Neural cell (in vitro differentiated cells): ENCODE measurements around the gene LARP1. TPM values are rescaled to one million over a fixed set of nuclear protein-coding genes. Genes with fewer than 3 reads are reported as not detected.

ENCODE experiments used
- H2AFZ ChIP-seq: fragments of 200-600, 300-800 bp; sonication (generic), shearing (Covaris generic); 2 replicates; pipeline ENCODE4 v1.6.0; 2014; ENCODE audit warnings: low read depth, mild to moderate bottlenecking, antibody characterized with exemption, low read length, moderate library complexity
- H3F3A ChIP-seq: fragments of 200-600 bp; shearing (Covaris generic); 2 replicates; pipeline ENCODE4 v1.6.1; 2016; ENCODE audit warnings: mild to moderate bottlenecking, moderate library complexity, mixed read lengths, antibody characterized with exemption, low read length; ENCODE audit not compliant: insufficient read depth, poor library complexity, severe bottlenecking
- H3K27ac ChIP-seq: fragments of 200-600, 300-800 bp; sonication (generic), shearing (Covaris generic); 2 replicates; pipeline ENCODE4 v1.5.1; 2014; ENCODE audit warnings: mild to moderate bottlenecking, low read length, moderate library complexity
- H3K27me3 ChIP-seq: fragments of 300-800, 200-600 bp; sonication (generic), shearing (Covaris generic); 2 replicates; pipeline ENCODE4 v1.6.0; 2014; ENCODE audit warnings: mild to moderate bottlenecking, low read depth, low read length, moderate library complexity; ENCODE audit not compliant: insufficient read depth
- H3K36me3 ChIP-seq: fragments of 300-800, 200-600 bp; sonication (generic), shearing (Covaris generic); 2 replicates; pipeline ENCODE4 v1.5.1; 2014; ENCODE audit warnings: mild to moderate bottlenecking, antibody characterized with exemption, low read length, moderate library complexity; ENCODE audit not compliant: insufficient read depth
- H3K4me2 ChIP-seq: fragments of 300-800, 200-600 bp; sonication (generic), shearing (Covaris generic); 2 replicates; pipeline ENCODE4 v1.6.0; 2014; ENCODE audit warnings: mild to moderate bottlenecking, low read length
- H3K4me3 ChIP-seq: fragments of 300-800, 200-600 bp; sonication (generic), shearing (Covaris generic); 2 replicates; pipeline ENCODE4 v1.5.1; 2014; ENCODE audit warnings: mild to moderate bottlenecking, low read length, moderate library complexity
- H3K79me2 ChIP-seq: fragments of 200-600 bp; shearing (Covaris generic); replicated peaks from 2 replicates; pipeline ENCODE4 v1.6.0; 2014; ENCODE audit warnings: mild to moderate bottlenecking, low read length, moderate library complexity; ENCODE audit not compliant: insufficient read depth
- H3K9ac ChIP-seq: fragments of 300-800, 200-600 bp; sonication (generic), shearing (Covaris generic); 2 replicates; pipeline ENCODE4 v1.6.1; 2016; ENCODE audit warnings: mild to moderate bottlenecking, low read length, mixed read lengths
- H3K9me2 ChIP-seq: fragments of 200-600 bp; shearing (Covaris generic); 2 replicates; pipeline ENCODE4 v1.6.1; 2016; ENCODE audit warnings: mild to moderate bottlenecking, low read length, mixed read lengths; ENCODE audit not compliant: insufficient read depth
- H3K9me3 ChIP-seq: fragments of 200-600, 300-800 bp; sonication (generic), shearing (Covaris generic); 2 replicates; pipeline ENCODE4 v1.6.1; 2016; ENCODE audit warnings: mild to moderate bottlenecking, mixed run types, low read length, moderate library complexity, mixed read lengths
- H4K20me1 ChIP-seq: fragments of 200-600 bp; shearing (Covaris generic); 2 replicates; pipeline ENCODE4 v1.6.1; 2016; ENCODE audit warnings: mild to moderate bottlenecking, mixed run types; ENCODE audit not compliant: insufficient read depth
- EP300 ChIP-seq: fragments of 450-650 bp; conservative IDR thresholded peaks from 2 replicates; pipeline ENCODE4 v1.6.1; 2014; ENCODE audit warnings: antibody characterized with exemption, mild to moderate bottlenecking, moderate library complexity; ENCODE audit not compliant: poor library complexity, severe bottlenecking
- EZH2 ChIP-seq: fragments of 200-600, 300-800 bp; shearing (Covaris generic), sonication (generic); IDR thresholded peaks from 2 replicates; pipeline ENCODE4 v1.6.1; 2014; ENCODE audit warnings: antibody characterized with exemption, low read length, borderline replicate concordance, mild to moderate bottlenecking; ENCODE audit not compliant: insufficient read depth, poor library complexity, severe bottlenecking
- MXI1 ChIP-seq: fragments of 450-650 bp; conservative IDR thresholded peaks from 2 replicates; pipeline ENCODE4 v1.6.1; 2014; ENCODE audit warnings: antibody characterized with exemption, mild to moderate bottlenecking; ENCODE audit not compliant: poor library complexity, severe bottlenecking
- POLR2AphosphoS5 ChIP-seq: IDR thresholded peaks from 2 replicates; pipeline ENCODE4 v1.6.1; 2012
- RAD21 ChIP-seq: fragments of 450-650 bp; conservative IDR thresholded peaks from 2 replicates; pipeline ENCODE4 v1.6.1; 2014; ENCODE audit warnings: antibody characterized with exemption, mild to moderate bottlenecking, moderate library complexity
- SMC3 ChIP-seq: fragments of 450-650 bp; conservative IDR thresholded peaks from 2 replicates; pipeline ENCODE4 v1.6.1; 2014; ENCODE audit warnings: antibody characterized with exemption, mild to moderate bottlenecking, moderate library complexity; ENCODE audit not compliant: poor library complexity
- TAF1 ChIP-seq: IDR thresholded peaks from 2 replicates; pipeline ENCODE4 v1.6.1; 2012; ENCODE audit warnings: low read depth
- polyA plus RNA-seq: library from polyadenylated mRNA; depleted of rRNA; stranded (reverse); fragments of >200 nt; gene quantifications from 2 replicates; pipeline ENCODE4 v1.2.3, GENCODE V29; 2014
- TF ChIP-seq, protein P1 (sequence below): fragments of 450-650 bp; IDR thresholded peaks from 2 replicates; pipeline ENCODE4 v1.5.1; 2014; ENCODE audit warnings: antibody characterized with exemption, mild to moderate bottlenecking, moderate library complexity; ENCODE audit not compliant: poor library complexity, severe bottlenecking
- TF ChIP-seq, protein P2 (sequence below): IDR thresholded peaks from 2 replicates; pipeline ENCODE4 v1.6.1; 2012; ENCODE audit warnings: borderline replicate concordance

Gene LARP1
- polyA plus RNA-seq, 1 donor from 2014 or later, result 36.1 TPM

- H3K36me3 ChIP-seq, result no peaks in the 10 kb centered on the region
- no peaks in the 10 kb centered on the region for H4K20me1 ChIP-seq
- TF ChIP-seq POLR2AphosphoS5, result no peak
- no peak for TF ChIP-seq SMC3
- no peak for TF ChIP-seq RAD21
- TF ChIP-seq, protein P1, sequence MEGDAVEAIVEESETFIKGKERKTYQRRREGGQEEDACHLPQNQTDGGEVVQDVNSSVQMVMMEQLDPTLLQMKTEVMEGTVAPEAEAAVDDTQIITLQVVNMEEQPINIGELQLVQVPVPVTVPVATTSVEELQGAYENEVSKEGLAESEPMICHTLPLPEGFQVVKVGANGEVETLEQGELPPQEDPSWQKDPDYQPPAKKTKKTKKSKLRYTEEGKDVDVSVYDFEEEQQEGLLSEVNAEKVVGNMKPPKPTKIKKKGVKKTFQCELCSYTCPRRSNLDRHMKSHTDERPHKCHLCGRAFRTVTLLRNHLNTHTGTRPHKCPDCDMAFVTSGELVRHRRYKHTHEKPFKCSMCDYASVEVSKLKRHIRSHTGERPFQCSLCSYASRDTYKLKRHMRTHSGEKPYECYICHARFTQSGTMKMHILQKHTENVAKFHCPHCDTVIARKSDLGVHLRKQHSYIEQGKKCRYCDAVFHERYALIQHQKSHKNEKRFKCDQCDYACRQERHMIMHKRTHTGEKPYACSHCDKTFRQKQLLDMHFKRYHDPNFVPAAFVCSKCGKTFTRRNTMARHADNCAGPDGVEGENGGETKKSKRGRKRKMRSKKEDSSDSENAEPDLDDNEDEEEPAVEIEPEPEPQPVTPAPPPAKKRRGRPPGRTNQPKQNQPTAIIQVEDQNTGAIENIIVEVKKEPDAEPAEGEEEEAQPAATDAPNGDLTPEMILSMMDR, result no peak
- no peak for TF ChIP-seq TAF1
- no peak for TF ChIP-seq EP300
- TF ChIP-seq, protein P2, sequence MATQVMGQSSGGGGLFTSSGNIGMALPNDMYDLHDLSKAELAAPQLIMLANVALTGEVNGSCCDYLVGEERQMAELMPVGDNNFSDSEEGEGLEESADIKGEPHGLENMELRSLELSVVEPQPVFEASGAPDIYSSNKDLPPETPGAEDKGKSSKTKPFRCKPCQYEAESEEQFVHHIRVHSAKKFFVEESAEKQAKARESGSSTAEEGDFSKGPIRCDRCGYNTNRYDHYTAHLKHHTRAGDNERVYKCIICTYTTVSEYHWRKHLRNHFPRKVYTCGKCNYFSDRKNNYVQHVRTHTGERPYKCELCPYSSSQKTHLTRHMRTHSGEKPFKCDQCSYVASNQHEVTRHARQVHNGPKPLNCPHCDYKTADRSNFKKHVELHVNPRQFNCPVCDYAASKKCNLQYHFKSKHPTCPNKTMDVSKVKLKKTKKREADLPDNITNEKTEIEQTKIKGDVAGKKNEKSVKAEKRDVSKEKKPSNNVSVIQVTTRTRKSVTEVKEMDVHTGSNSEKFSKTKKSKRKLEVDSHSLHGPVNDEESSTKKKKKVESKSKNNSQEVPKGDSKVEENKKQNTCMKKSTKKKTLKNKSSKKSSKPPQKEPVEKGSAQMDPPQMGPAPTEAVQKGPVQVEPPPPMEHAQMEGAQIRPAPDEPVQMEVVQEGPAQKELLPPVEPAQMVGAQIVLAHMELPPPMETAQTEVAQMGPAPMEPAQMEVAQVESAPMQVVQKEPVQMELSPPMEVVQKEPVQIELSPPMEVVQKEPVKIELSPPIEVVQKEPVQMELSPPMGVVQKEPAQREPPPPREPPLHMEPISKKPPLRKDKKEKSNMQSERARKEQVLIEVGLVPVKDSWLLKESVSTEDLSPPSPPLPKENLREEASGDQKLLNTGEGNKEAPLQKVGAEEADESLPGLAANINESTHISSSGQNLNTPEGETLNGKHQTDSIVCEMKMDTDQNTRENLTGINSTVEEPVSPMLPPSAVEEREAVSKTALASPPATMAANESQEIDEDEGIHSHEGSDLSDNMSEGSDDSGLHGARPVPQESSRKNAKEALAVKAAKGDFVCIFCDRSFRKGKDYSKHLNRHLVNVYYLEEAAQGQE, result no peak
- no peak overlapping the region for H3K27ac ChIP-seq
- no peaks in the 10 kb centered on the region for H3K9me3 ChIP-seq
- no peak overlapping the region for H3K4me3 ChIP-seq
- H3K9ac ChIP-seq, result no peak overlapping the region
- H2AFZ ChIP-seq, result no peak overlapping the region
- H3K79me2 ChIP-seq, result no peaks in the 10 kb centered on the region
- H3F3A ChIP-seq, result no peaks in the 10 kb centered on the region
- no peaks in the 10 kb centered on the region for H3K9me2 ChIP-seq
- H3K4me2 ChIP-seq, result no peak overlapping the region
- no peaks in the 10 kb centered on the region for H3K27me3 ChIP-seq
Observed at GRCh38 chr5:154837009-154837901, 82.1 kb downstream of the LARP1 start.

- Histone ChIP-seq H3K4me2 (no peak overlapping the region), H3K27me3 (no peaks in the 10 kb centered on the region), H3K9me2 (no peaks in the 10 kb centered on the region), H3F3A (no peaks in the 10 kb centered on the region), H3K4me3 (no peak overlapping the region), H2AFZ (no peak overlapping the region), H3K9ac (no peak overlapping the region), H3K36me3 (no peaks in the 10 kb centered on the region), H3K79me2 (no peaks in the 10 kb centered on the region), H4K20me1 (no peaks in the 10 kb centered on the region), H3K27ac (no peak overlapping the region), H3K9me3 (no peaks in the 10 kb centered on the region)
- TF ChIP-seq EP300 (no peak), TAF1 (no peak), SMC3 (no peak), RAD21 (no peak), MXI1 (no peak), POLR2AphosphoS5 (no peak), EZH2 (no peak)
- TF ChIP-seq, protein P2, result no peak
- TF ChIP-seq, protein P1, result no peak
Observed at GRCh38 chr5:154840435-154841272, 85.5 kb downstream of the LARP1 start.
